Smooth muscle cell (in vitro differentiated cells): Measurements from ENCODE around the gene NYAP2. TPM values are rescaled to one million over a fixed set of nuclear protein-coding genes. Genes with fewer than 3 reads are reported as not detected.

ENCODE experiments used
- DNase-seq: peaks from one replicate; lab custom pipeline; 2025; ENCODE audit not compliant: unreplicated experiment; lab: John Stamatoyannopoulos, UW
- H2AFZ ChIP-seq: fragments of 200-600 bp; sonication (generic); 2 replicates; pipeline ENCODE4 v1.6.0; 2016; ENCODE audit warnings: antibody characterized with exemption, low read depth, mild to moderate bottlenecking
- H3F3A ChIP-seq: fragments of 200-600 bp; sonication (generic); 2 replicates; pipeline ENCODE4 v1.6.0; 2017; ENCODE audit warnings: antibody characterized with exemption, low read depth
- H3K27ac ChIP-seq: fragments of 200-600 bp; sonication (generic); 2 replicates; pipeline ENCODE4 v1.5.1; 2016; ENCODE audit warnings: low read depth, mild to moderate bottlenecking
- H3K27me3 ChIP-seq: fragments of 200-600 bp; sonication (generic); 2 replicates; pipeline ENCODE4 v1.6.1; 2016; ENCODE audit warnings: low read depth, mild to moderate bottlenecking
- H3K36me3 ChIP-seq: fragments of 200-600 bp; sonication (generic); 2 replicates; pipeline ENCODE4 v1.5.1; 2016; ENCODE audit warnings: low read depth
- H3K4me1 ChIP-seq: fragments of 200-600 bp; sonication (generic); 2 replicates; pipeline ENCODE4 v1.5.1; 2016; ENCODE audit warnings: low read depth
- H3K4me2 ChIP-seq: fragments of 200-600 bp; sonication (generic); 2 replicates; pipeline ENCODE4 v1.6.0; 2016; ENCODE audit warnings: mild to moderate bottlenecking
- H3K4me3 ChIP-seq: fragments of 200-600 bp; sonication (generic); 2 replicates; pipeline ENCODE4 v1.5.1; 2016; ENCODE audit warnings: mild to moderate bottlenecking
- H3K79me2 ChIP-seq: fragments of 200-600 bp; sonication (generic); 2 replicates; pipeline ENCODE4 v1.6.0; 2016; ENCODE audit warnings: low read depth, mild to moderate bottlenecking
- H3K9ac ChIP-seq: fragments of 200-600 bp; sonication (generic); 2 replicates; pipeline ENCODE4 v1.6.0; 2016; ENCODE audit warnings: low read depth
- H3K9me3 ChIP-seq: fragments of 200-600 bp; sonication (generic); replicated peaks from 2 replicates; pipeline ENCODE4 v1.5.1; 2016; ENCODE audit warnings: low read depth
- H4K20me1 ChIP-seq: fragments of 200-600 bp; sonication (generic); 2 replicates; pipeline ENCODE4 v1.6.0; 2016; ENCODE audit warnings: low read depth
- WGBS: methylation state at CpG from one replicate; pipeline ENCODE4 v1.1.7; 2016; ENCODE audit warnings: low lambda C conversion rate; 5-methylcytosine and 5-hydroxymethylcytosine counted together
- polyA plus RNA-seq: library from polyadenylated mRNA; unstranded; fragments of >200 nt; fragmentation: Nextera tagmentation; extraction: Ambion mirVana; gene quantifications from 2 replicates; pipeline ENCODE4 v1.2.1, GENCODE V29; 2016
- total RNA-seq: library from RNA; depleted of rRNA; stranded (reverse); fragments of >200 nt; gene quantifications from 2 replicates; pipeline ENCODE4 v1.2.3, GENCODE V29; 2014
- TF ChIP-seq, protein P1 (sequence below): fragments of 200-600 bp; sonication (generic); IDR thresholded peaks from 2 replicates; pipeline ENCODE4 v1.5.1; 2017; ENCODE audit warnings: borderline replicate concordance, mild to moderate bottlenecking, antibody characterized with exemption; ENCODE audit not compliant: insufficient read depth, poor library complexity, severe bottlenecking

Gene NYAP2
- total and polyA plus RNA-seq, 2 experiments from 2014 or later: not detected

DNA sequence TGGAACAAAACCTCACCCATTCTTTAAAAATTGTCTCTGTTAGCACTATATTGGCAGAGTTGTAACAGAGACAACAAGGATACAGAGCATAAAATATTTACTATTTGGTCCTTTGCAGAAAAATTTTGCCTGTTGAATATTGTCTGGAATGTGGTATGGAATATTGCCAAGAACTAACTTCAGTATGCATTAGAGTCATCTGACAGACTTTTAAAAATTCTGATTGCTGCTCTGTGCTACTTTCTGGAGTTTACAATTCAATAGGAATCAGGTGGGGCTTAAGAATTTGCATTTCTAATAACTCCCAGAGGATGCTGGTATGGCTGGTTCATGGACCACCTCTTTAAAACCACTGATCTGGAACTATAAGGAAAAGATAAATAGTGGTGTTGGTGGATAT is 32.8 kb upstream of the NYAP2 start:
- Histone ChIP-seq H3K4me1 (no peaks in the 10 kb centered on the region), H3F3A (no peaks in the 10 kb centered on the region), H3K9ac (no peak overlapping the region), H3K9me3 (no peaks in the 10 kb centered on the region), H2AFZ (no peak overlapping the region), H3K4me3 (no peak overlapping the region), H3K4me2 (no peak overlapping the region), H3K27me3 (no peaks in the 10 kb centered on the region), H3K79me2 (no peaks in the 10 kb centered on the region), H3K27ac (no peak overlapping the region), H3K36me3 (no peaks in the 10 kb centered on the region), H4K20me1 (no peaks in the 10 kb centered on the region)
- DNase-seq: no peak
- TF ChIP-seq, protein P1, sequence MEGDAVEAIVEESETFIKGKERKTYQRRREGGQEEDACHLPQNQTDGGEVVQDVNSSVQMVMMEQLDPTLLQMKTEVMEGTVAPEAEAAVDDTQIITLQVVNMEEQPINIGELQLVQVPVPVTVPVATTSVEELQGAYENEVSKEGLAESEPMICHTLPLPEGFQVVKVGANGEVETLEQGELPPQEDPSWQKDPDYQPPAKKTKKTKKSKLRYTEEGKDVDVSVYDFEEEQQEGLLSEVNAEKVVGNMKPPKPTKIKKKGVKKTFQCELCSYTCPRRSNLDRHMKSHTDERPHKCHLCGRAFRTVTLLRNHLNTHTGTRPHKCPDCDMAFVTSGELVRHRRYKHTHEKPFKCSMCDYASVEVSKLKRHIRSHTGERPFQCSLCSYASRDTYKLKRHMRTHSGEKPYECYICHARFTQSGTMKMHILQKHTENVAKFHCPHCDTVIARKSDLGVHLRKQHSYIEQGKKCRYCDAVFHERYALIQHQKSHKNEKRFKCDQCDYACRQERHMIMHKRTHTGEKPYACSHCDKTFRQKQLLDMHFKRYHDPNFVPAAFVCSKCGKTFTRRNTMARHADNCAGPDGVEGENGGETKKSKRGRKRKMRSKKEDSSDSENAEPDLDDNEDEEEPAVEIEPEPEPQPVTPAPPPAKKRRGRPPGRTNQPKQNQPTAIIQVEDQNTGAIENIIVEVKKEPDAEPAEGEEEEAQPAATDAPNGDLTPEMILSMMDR: no peak

DNA sequence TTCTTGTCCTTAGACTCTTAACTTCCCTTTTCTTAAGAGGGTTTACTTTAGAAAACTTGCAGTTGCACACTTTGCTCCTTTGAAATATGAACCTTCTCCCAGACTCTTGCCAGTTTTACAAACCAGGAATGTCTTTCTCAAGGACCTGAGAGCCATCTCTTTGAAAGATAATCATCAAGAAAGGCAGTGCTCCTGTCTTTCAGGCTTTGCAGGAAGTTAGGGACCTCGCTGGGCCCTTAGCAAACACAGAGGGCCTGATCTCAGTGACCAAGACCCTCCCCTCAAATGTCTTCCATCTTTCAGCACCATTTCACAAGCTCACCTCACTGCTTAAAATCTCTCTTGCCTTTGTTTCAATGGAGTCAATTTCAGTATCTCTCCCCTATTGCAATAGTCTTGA is 32.0 kb upstream of the NYAP2 start:
- TF ChIP-seq, protein P1: no peak
- H3F3A ChIP-seq: no peaks in the 10 kb centered on the region
- H3K4me1 ChIP-seq: no peaks in the 10 kb centered on the region
- H3K4me3 ChIP-seq: no peak overlapping the region
- H3K27me3 ChIP-seq: no peaks in the 10 kb centered on the region
- H3K36me3 ChIP-seq: no peaks in the 10 kb centered on the region
- H3K27ac ChIP-seq: no peak overlapping the region
- no peak for DNase-seq
- H3K79me2 ChIP-seq: no peaks in the 10 kb centered on the region
- WGBS: 29% methylated on average over 1 of the region's 1 CpG
- H3K9ac ChIP-seq: no peak overlapping the region
- H3K9me3 ChIP-seq: no peaks in the 10 kb centered on the region
- no peaks in the 10 kb centered on the region for H4K20me1 ChIP-seq
- peak overlapping the region; percentile 28 for H2AFZ ChIP-seq
- H3K4me2 ChIP-seq: no peak overlapping the region

DNA sequence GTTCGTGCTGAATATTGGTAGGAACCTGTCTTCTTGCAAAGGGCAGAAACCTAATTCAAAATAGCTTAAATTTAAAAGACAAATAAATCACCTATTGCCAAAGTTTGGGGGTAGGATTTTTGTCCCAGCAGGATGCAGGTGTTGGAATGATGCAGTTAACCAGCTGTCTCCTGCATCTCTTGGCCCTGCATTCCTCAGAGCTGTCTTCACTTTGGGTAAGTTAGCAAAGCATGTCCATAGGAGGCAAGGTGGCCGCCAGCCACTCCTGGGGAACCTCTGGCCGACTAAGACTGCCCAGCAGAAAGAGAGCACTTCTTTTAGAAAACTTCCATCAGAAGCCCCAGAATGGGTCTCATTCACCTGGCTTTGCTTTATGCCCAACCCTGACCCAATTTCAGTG is 20.5 kb upstream of the NYAP2 start:
- Histone ChIP-seq H3K36me3 (no peaks in the 10 kb centered on the region), H2AFZ (no peak overlapping the region), H3K79me2 (no peaks in the 10 kb centered on the region), H3K27me3 (no peaks in the 10 kb centered on the region), H4K20me1 (no peaks in the 10 kb centered on the region), H3K4me3 (no peak overlapping the region), H3K4me1 (no peaks in the 10 kb centered on the region), H3K4me2 (no peak overlapping the region), H3F3A (no peaks in the 10 kb centered on the region), H3K9ac (no peak overlapping the region), H3K9me3 (no peaks in the 10 kb centered on the region), H3K27ac (no peak overlapping the region)
- TF ChIP-seq, protein P1: no peak
- no peak for DNase-seq
- WGBS: 88% methylated on average over 3 of the region's 3 CpGs

DNA sequence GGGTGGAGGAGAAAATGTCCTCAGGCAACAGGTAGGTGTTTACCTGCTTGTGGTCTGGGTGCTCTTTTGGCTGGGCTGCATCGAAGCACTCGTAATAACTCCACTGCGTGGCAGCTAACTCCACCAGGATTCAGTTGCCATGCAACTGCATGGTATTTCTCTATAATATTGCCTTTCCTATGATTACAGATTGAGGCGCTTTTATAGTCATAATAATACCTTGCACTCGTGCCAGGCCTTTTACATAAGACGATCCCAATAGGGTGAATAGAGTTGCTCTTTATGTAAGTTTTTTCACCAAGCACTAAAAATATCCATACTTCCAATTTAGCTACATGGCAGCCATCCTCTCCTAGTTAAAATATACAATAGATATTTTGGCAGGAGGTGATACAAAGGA is 19.7 kb upstream of the NYAP2 start:
- Histone ChIP-seq H3K36me3 (no peaks in the 10 kb centered on the region), H3K9me3 (no peaks in the 10 kb centered on the region), H3F3A (no peaks in the 10 kb centered on the region), H3K9ac (no peak overlapping the region), H2AFZ (no peak overlapping the region), H3K27me3 (no peaks in the 10 kb centered on the region), H3K79me2 (no peaks in the 10 kb centered on the region), H3K27ac (no peak overlapping the region), H4K20me1 (no peaks in the 10 kb centered on the region), H3K4me3 (no peak overlapping the region), H3K4me2 (no peak overlapping the region), H3K4me1 (no peaks in the 10 kb centered on the region)
- TF ChIP-seq, protein P1: no peak
- no peak for DNase-seq
- 89% methylated on average over 6 of the region's 6 CpGs for WGBS
